CD4-positive, alpha-beta T cell treated with Interleukin-2 at 100 ng/mL for 4 hours (primary cell): ENCODE results near the gene GPR143.

Source experiments
- DNase-seq: peaks from one replicate; pipeline ENCODE4 v3.0.0-alpha.2; 2020; ENCODE audit warnings: low spot score

Gene GPR143

GRCh38 chrX:9708086-9708485, 57.6 kb downstream of the GPR143 start:
- no peak for DNase-seq

- no peak for DNase-seq
These were observed 58.2 kb downstream of the GPR143 start for GRCh38 chrX:9707306-9708033.

- no peak for DNase-seq
These were observed 59.2 kb downstream of the GPR143 start for GRCh38 chrX:9706421-9706820.

GRCh38 chrX:9704876-9705465, 60.7 kb downstream of the GPR143 start:
- no peak for DNase-seq

- DNase-seq, result no peak
These were observed 62.2 kb downstream of the GPR143 start for GRCh38 chrX:9703406-9703805.

GRCh38 chrX:9701790-9702189, 63.9 kb downstream of the GPR143 start:
- DNase-seq, result no peak

GRCh38 chrX:9700555-9700954, 65.1 kb downstream of the GPR143 start:
- DNase-seq, result no peak

- DNase-seq, result no peak
These were observed 67.1 kb downstream of the GPR143 start for GRCh38 chrX:9698576-9698975.

GRCh38 chrX:9693307-9694001, 72.2 kb downstream of the GPR143 start:
- peak; percentile 1 for DNase-seq

GRCh38 chrX:9690046-9690445, 75.6 kb downstream of the GPR143 start:
- no peak for DNase-seq

GRCh38 chrX:9688833-9689232, 76.8 kb downstream of the GPR143 start:
- DNase-seq, result no peak

- DNase-seq, result no peak
These were observed 77.7 kb downstream of the GPR143 start for GRCh38 chrX:9687899-9688298.

- no peak for DNase-seq
These were observed 82.3 kb downstream of the GPR143 start for GRCh38 chrX:9683350-9683749.

GRCh38 chrX:9682861-9683260, 82.8 kb downstream of the GPR143 start:
- no peak for DNase-seq

GRCh38 chrX:9682456-9682855, 83.2 kb downstream of the GPR143 start:
- DNase-seq, result no peak

- DNase-seq, result no peak
These were observed 84.2 kb downstream of the GPR143 start for GRCh38 chrX:9681422-9681821.

- no peak for DNase-seq
These were observed 84.6 kb downstream of the GPR143 start for GRCh38 chrX:9681011-9681410.

GRCh38 chrX:9678215-9678965, 87.3 kb downstream of the GPR143 start:
- DNase-seq, result no peak

GRCh38 chrX:9677098-9677739, 88.4 kb downstream of the GPR143 start:
- DNase-seq, result peak; percentile 18

- no peak for DNase-seq
These were observed 88.9 kb downstream of the GPR143 start for GRCh38 chrX:9676738-9677097.

GRCh38 chrX:9676306-9676705, 89.3 kb downstream of the GPR143 start:
- no peak for DNase-seq
